ENCODE data around the gene ARMC10. TPM values are rescaled to one million over a fixed set of nuclear protein-coding genes. Genes with fewer than 3 reads are reported as not detected.
"Not testable (repeated sequence)": the region's sequence is repeated elsewhere in the genome, so short reads cannot be mapped to it uniquely, and the experiment has no call there.

The ARMC10 gene
- polyA plus RNA-seq = 10 to 100 TPM; 35.4 to 37.3 (median 35.8) TPM

- no peaks in the 10 kb centered on the region for H3K9me3 Mint-ChIP-seq
- H3K27me3 Mint-ChIP-seq (ENCODE audit: low read depth in 3 of 3) = peaks cover 0 to 5% (median 0%) of the 10 kb centered on the region in 3 donors
- H3K4me1 Mint-ChIP-seq = peaks cover 22 to 34% of the 10 kb centered on the region in 2 donors
- H3K27ac Mint-ChIP-seq = peak within 1 kb of the TSS; percentile 89 to 96 (median 94)
- DNase-seq = peak; percentile 91
- peak within 1 kb of the TSS; percentile 94 to 98 (median 95) for H3K4me3 Mint-ChIP-seq
- H3K36me3 Mint-ChIP-seq = peaks cover 0 to 3% (median 0%) of the 10 kb centered on the region in 3 donors
Measured at GRCh38 chr7:103074519-103075336, at the start of gene ARMC10, which contains the start of gene FBXL13. ARMC10 (plus strand) TSS chr7:103075140; CDS start chr7:103075273, 133 bp downstream. FBXL13 (minus strand) TSS chr7:103074796.

GRCh38 chr7:103025341-103025740, 49.6 kb upstream of the ARMC10 start:
- Mint-ChIP-seq H3K36me3 (peaks cover 0 to 3% (median 0%) of the 10 kb centered on the region in 3 donors), H3K27me3 (ENCODE audit: low read depth in 3 of 3) (peaks cover 0 to 4% (median 1%) of the 10 kb centered on the region in 3 donors), H3K4me1 (no peaks in the 10 kb centered on the region), H3K9me3 (peaks cover 2 to 13% (median 7%) of the 10 kb centered on the region in 6 donors), H3K4me3 (no peak overlapping the region), H3K27ac (no peak overlapping the region)
- DNase-seq = no peak

GRCh38 chr7:103031024-103031423, 43.9 kb upstream of the ARMC10 start:
- Mint-ChIP-seq H3K4me1 (no peaks in the 10 kb centered on the region), H3K36me3 (no peaks in the 10 kb centered on the region)

GRCh38 chr7:103031781-103032180, 43.2 kb upstream of the ARMC10 start:
- no peak for DNase-seq
- Mint-ChIP-seq H3K27ac (no peak overlapping the region), H3K4me3 (no peak overlapping the region), H3K9me3 (no peaks in the 10 kb centered on the region), H3K36me3 (no peaks in the 10 kb centered on the region), H3K27me3 (ENCODE audit: low read depth in 3 of 3) (peaks cover 0 to 5% (median 0%) of the 10 kb centered on the region in 3 donors), H3K4me1 (no peaks in the 10 kb centered on the region)

More at GRCh38 chr7:103031024-103031423, 43.9 kb upstream of the ARMC10 start:
- no peak overlapping the region for H3K27ac Mint-ChIP-seq
- peaks cover 0 to 5% (median 0%) of the 10 kb centered on the region in 3 donors for H3K27me3 Mint-ChIP-seq (ENCODE audit: low read depth in 3 of 3)
- H3K4me3 Mint-ChIP-seq = no peak overlapping the region
- no peaks in the 10 kb centered on the region for H3K9me3 Mint-ChIP-seq
- DNase-seq = no peak

GRCh38 chr7:103034318-103034717, 40.6 kb upstream of the ARMC10 start:
- H3K27me3 Mint-ChIP-seq (ENCODE audit: low read depth in 3 of 3); DNase-seq; H3K27ac Mint-ChIP-seq; H3K4me3 Mint-ChIP-seq; H3K4me1 Mint-ChIP-seq; H3K36me3 Mint-ChIP-seq; H3K9me3 Mint-ChIP-seq: not testable (repeated sequence)

- DNase-seq = no peak
- Mint-ChIP-seq H3K4me1 (no peaks in the 10 kb centered on the region), H3K27ac (no peak overlapping the region), H3K9me3 (peaks cover 0 to 2% (median 0%) of the 10 kb centered on the region in 6 donors), H3K4me3 (no peak overlapping the region), H3K36me3 (peaks cover 0 to 4% (median 0%) of the 10 kb centered on the region in 3 donors), H3K27me3 (ENCODE audit: low read depth in 3 of 3) (peaks cover 0 to 5% (median 2%) of the 10 kb centered on the region in 3 donors)
Measured at GRCh38 chr7:103037476-103037822, 37.5 kb upstream of the ARMC10 start.

GRCh38 chr7:103037823-103038739, 36.9 kb upstream of the ARMC10 start:
- not testable (repeated sequence) for DNase-seq; H3K4me3 Mint-ChIP-seq; H3K36me3 Mint-ChIP-seq; H3K27ac Mint-ChIP-seq; H3K9me3 Mint-ChIP-seq; H3K4me1 Mint-ChIP-seq; H3K27me3 Mint-ChIP-seq (ENCODE audit: low read depth in 3 of 3)

GRCh38 chr7:103041815-103042214, 33.1 kb upstream of the ARMC10 start:
- H3K36me3 Mint-ChIP-seq; H3K4me3 Mint-ChIP-seq; H3K27me3 Mint-ChIP-seq (ENCODE audit: low read depth in 3 of 3); H3K9me3 Mint-ChIP-seq; H3K27ac Mint-ChIP-seq; H3K4me1 Mint-ChIP-seq; DNase-seq: not testable (repeated sequence)

- H3K27me3 Mint-ChIP-seq (ENCODE audit: low read depth in 3 of 3) = peaks cover 0 to 1% (median under 1%) of the 10 kb centered on the region in 3 donors
- H3K4me3 Mint-ChIP-seq = no peak overlapping the region
- peaks cover 0 to 4% (median 0%) of the 10 kb centered on the region in 6 donors for H3K9me3 Mint-ChIP-seq
- H3K27ac Mint-ChIP-seq = no peak overlapping the region
- no peak for DNase-seq
- no peaks in the 10 kb centered on the region for H3K36me3 Mint-ChIP-seq
- no peaks in the 10 kb centered on the region for H3K4me1 Mint-ChIP-seq
Measured at GRCh38 chr7:103048833-103049232, 26.1 kb upstream of the ARMC10 start.

GRCh38 chr7:103051519-103051918, 23.4 kb upstream of the ARMC10 start:
- no peak for DNase-seq
- Mint-ChIP-seq H3K4me1 (no peaks in the 10 kb centered on the region), H3K9me3 (peaks cover 0 to 4% (median 0%) of the 10 kb centered on the region in 6 donors), H3K4me3 (no peak overlapping the region), H3K27ac (no peak overlapping the region), H3K36me3 (no peaks in the 10 kb centered on the region), H3K27me3 (ENCODE audit: low read depth in 3 of 3) (peaks cover 0 to 1% (median 1%) of the 10 kb centered on the region in 3 donors)

- not testable (repeated sequence) for H3K4me1 Mint-ChIP-seq
Measured at GRCh38 chr7:103056006-103056405, 18.9 kb upstream of the ARMC10 start.

GRCh38 chr7:103058122-103058521, 16.8 kb upstream of the ARMC10 start:
- no peaks in the 10 kb centered on the region for H3K9me3 Mint-ChIP-seq
- peaks cover 0 to 1% (median 0%) of the 10 kb centered on the region in 3 donors for H3K27me3 Mint-ChIP-seq (ENCODE audit: low read depth in 3 of 3)
- H3K4me1 Mint-ChIP-seq = no peaks in the 10 kb centered on the region

More at GRCh38 chr7:103056006-103056405, 18.9 kb upstream of the ARMC10 start:
- H3K9me3 Mint-ChIP-seq; H3K36me3 Mint-ChIP-seq; H3K27ac Mint-ChIP-seq; H3K27me3 Mint-ChIP-seq (ENCODE audit: low read depth in 3 of 3); H3K4me3 Mint-ChIP-seq; DNase-seq: not testable (repeated sequence)

GRCh38 chr7:103059471-103059870, 15.5 kb upstream of the ARMC10 start:
- DNase-seq = no peak
- Mint-ChIP-seq H3K27me3 (ENCODE audit: low read depth in 3 of 3) (no peaks in the 10 kb centered on the region), H3K36me3 (no peaks in the 10 kb centered on the region), H3K9me3 (no peaks in the 10 kb centered on the region), H3K27ac (no peak overlapping the region), H3K4me1 (no peaks in the 10 kb centered on the region), H3K4me3 (no peak overlapping the region)

More at GRCh38 chr7:103058122-103058521, 16.8 kb upstream of the ARMC10 start:
- DNase-seq = no peak
- no peak overlapping the region for H3K27ac Mint-ChIP-seq
- no peak overlapping the region for H3K4me3 Mint-ChIP-seq
- no peaks in the 10 kb centered on the region for H3K36me3 Mint-ChIP-seq

GRCh38 chr7:103063895-103064294, 11.0 kb upstream of the ARMC10 start:
- no peaks in the 10 kb centered on the region for H3K9me3 Mint-ChIP-seq
- DNase-seq = no peak
- peaks cover 0 to 3% (median 0%) of the 10 kb centered on the region in 3 donors for H3K27me3 Mint-ChIP-seq (ENCODE audit: low read depth in 3 of 3)
- no peak overlapping the region for H3K27ac Mint-ChIP-seq
- H3K4me1 Mint-ChIP-seq = no peaks in the 10 kb centered on the region
- no peaks in the 10 kb centered on the region for H3K36me3 Mint-ChIP-seq
- H3K4me3 Mint-ChIP-seq = no peak overlapping the region

Measured in immature natural killer cell (primary cell).